Parathyroid adenoma (tissue), 2 donors: ENCODE measurements around the gene MYO5C.

Source experiments
- H2AFZ ChIP-seq: fragments of 300-600 bp; sonication (generic); one replicate; pipeline ENCODE4 v1.7.0; 2017; ENCODE audit warnings: antibody characterized with exemption, mild to moderate bottlenecking
- H3K27ac ChIP-seq: fragments of 300-600 bp; sonication (generic); one replicate; pipeline ENCODE4 v1.7.0; 2017
- H3K27me3 ChIP-seq: fragments of 300-600 bp; sonication (generic); one replicate; pipeline ENCODE4 v1.7.0; 2017; ENCODE audit warnings: low read length; ENCODE audit not compliant: control insufficient read depth, insufficient read depth
- H3K36me3 ChIP-seq: fragments of 300-600 bp; sonication (generic); one replicate; pipeline ENCODE4 v1.7.0; 2017; ENCODE audit warnings: low read length; ENCODE audit not compliant: control insufficient read depth, insufficient read depth
- H3K4me1 ChIP-seq: fragments of 300-600 bp; sonication (generic); one replicate; pipeline ENCODE4 v1.7.0; 2017; ENCODE audit warnings: control low read depth
- H3K4me2 ChIP-seq: fragments of 300-600 bp; sonication (generic); one replicate; pipeline ENCODE4 v1.7.0; 2017; ENCODE audit warnings: low read length
- H3K4me3 ChIP-seq: fragments of 300-600 bp; sonication (generic); one replicate; pipeline ENCODE4 v1.7.0; 2017; ENCODE audit warnings: low read depth, low read length
- H3K79me2 ChIP-seq: fragments of 300-600 bp; sonication (generic); one replicate; pipeline ENCODE4 v1.7.0; 2017; ENCODE audit warnings: control low read depth
- H3K9ac ChIP-seq: fragments of 300-600 bp; sonication (generic); one replicate; pipeline ENCODE4 v1.7.0; 2017; ENCODE audit warnings: mild to moderate bottlenecking
- H3K9me3 ChIP-seq: fragments of 300-600 bp; sonication (generic); one replicate; pipeline ENCODE4 v1.7.0; 2017; ENCODE audit warnings: low read length; ENCODE audit not compliant: control insufficient read depth
- CTCF ChIP-seq: fragments of 300-600 bp; sonication (generic); IDR thresholded peaks from one replicate; pipeline ENCODE4 v1.7.0; 2017; ENCODE audit warnings: antibody characterized with exemption, mild to moderate bottlenecking
- donor health status: primary hyperparathyroidism.

Gene MYO5C

GRCh38 chr15:52162876-52163275 is 132.7 kb downstream of the MYO5C start:
- H3K27ac ChIP-seq: no peak overlapping the region
- H3K4me2 ChIP-seq: no peak overlapping the region
- TF ChIP-seq CTCF: no peak
- no peaks in the 10 kb centered on the region for H3K27me3 ChIP-seq
- H3K4me3 ChIP-seq: no peak overlapping the region
- no peaks in the 10 kb centered on the region for H3K79me2 ChIP-seq
- H3K9ac ChIP-seq: no peak overlapping the region
- H3K9me3 ChIP-seq: no peaks in the 10 kb centered on the region
- H2AFZ ChIP-seq: no peak overlapping the region
- no peaks in the 10 kb centered on the region for H3K4me1 ChIP-seq
- no peaks in the 10 kb centered on the region for H3K36me3 ChIP-seq

- Histone ChIP-seq H3K9ac (no peak overlapping the region), H3K27me3 (no peaks in the 10 kb centered on the region), H3K9me3 (no peaks in the 10 kb centered on the region), H3K4me1 (no peaks in the 10 kb centered on the region), H3K27ac (no peak overlapping the region), H3K79me2 (no peaks in the 10 kb centered on the region), H3K4me2 (no peak overlapping the region), H2AFZ (no peak overlapping the region), H3K4me3 (no peak overlapping the region), H3K36me3 (no peaks in the 10 kb centered on the region)
- no peak for TF ChIP-seq CTCF
Observed at GRCh38 chr15:52162260-52162659, 133.3 kb downstream of the MYO5C start.

GRCh38 chr15:52161406-52161966 is 134.1 kb downstream of the MYO5C start:
- H3K9ac ChIP-seq: no peak overlapping the region
- H3K27ac ChIP-seq: no peak overlapping the region
- H3K36me3 ChIP-seq: no peaks in the 10 kb centered on the region
- no peaks in the 10 kb centered on the region for H3K4me1 ChIP-seq
- H3K4me3 ChIP-seq: no peak overlapping the region
- H3K9me3 ChIP-seq: no peaks in the 10 kb centered on the region
- no peak for TF ChIP-seq CTCF
- no peaks in the 10 kb centered on the region for H3K27me3 ChIP-seq
- no peak overlapping the region for H3K4me2 ChIP-seq
- H3K79me2 ChIP-seq: no peaks in the 10 kb centered on the region
- H2AFZ ChIP-seq: no peak overlapping the region

GRCh38 chr15:52159645-52160044 is 136.0 kb downstream of the MYO5C start:
- Histone ChIP-seq H3K4me2 (no peak overlapping the region), H3K4me1 (no peaks in the 10 kb centered on the region)
- TF ChIP-seq CTCF: no peak

GRCh38 chr15:52158084-52158765 is 137.4 kb downstream of the MYO5C start:
- no peak for TF ChIP-seq CTCF
- H2AFZ ChIP-seq: no peak overlapping the region
- H3K9me3 ChIP-seq: no peaks in the 10 kb centered on the region
- H3K4me1 ChIP-seq: no peaks in the 10 kb centered on the region
- no peaks in the 10 kb centered on the region for H3K79me2 ChIP-seq
- H3K4me2 ChIP-seq: no peak overlapping the region
- H3K27ac ChIP-seq: no peak overlapping the region
- no peak overlapping the region for H3K4me3 ChIP-seq
- no peaks in the 10 kb centered on the region for H3K36me3 ChIP-seq
- no peak overlapping the region for H3K9ac ChIP-seq
- no peaks in the 10 kb centered on the region for H3K27me3 ChIP-seq

More at GRCh38 chr15:52159645-52160044, 136.0 kb downstream of the MYO5C start:
- Histone ChIP-seq H3K9me3 (no peaks in the 10 kb centered on the region), H3K9ac (no peak overlapping the region), H3K27me3 (no peaks in the 10 kb centered on the region), H2AFZ (no peak overlapping the region), H3K4me3 (no peak overlapping the region), H3K27ac (no peak overlapping the region), H3K36me3 (no peaks in the 10 kb centered on the region), H3K79me2 (no peaks in the 10 kb centered on the region)
